MM.1S (cell line): Measurements from ENCODE around the gene KRT6C.

Experiments used
- DNase-seq: peaks from one replicate; pipeline ENCODE4 v3.0.0-alpha.2; 2015
- H2AFZ ChIP-seq: fragments of 300-600 bp; sonication (generic); 2 replicates; pipeline ENCODE4 v1.6.0; 2016; ENCODE audit warnings: antibody characterized with exemption, low read length
- H3F3A ChIP-seq: fragments of 300-600 bp; sonication (generic); 2 replicates; pipeline ENCODE4 v1.6.1; 2016; ENCODE audit warnings: mild to moderate bottlenecking, antibody characterized with exemption, low read length, moderate library complexity, mixed read lengths; ENCODE audit not compliant: insufficient read depth
- H3K27ac ChIP-seq: fragments of 300-600 bp; sonication (generic); 2 replicates; pipeline ENCODE4 v1.5.1; 2016; ENCODE audit warnings: mild to moderate bottlenecking, low read length
- H3K27me3 ChIP-seq: fragments of 300-600 bp; sonication (generic); replicated peaks from 2 replicates; pipeline ENCODE4 v1.6.0; 2016; ENCODE audit warnings: low read length; ENCODE audit not compliant: insufficient read depth
- H3K36me3 ChIP-seq: fragments of 300-600 bp; sonication (generic); replicated peaks from 2 replicates; pipeline ENCODE4 v1.6.1; 2016; ENCODE audit warnings: mild to moderate bottlenecking, low read length, mixed read lengths; ENCODE audit not compliant: insufficient read depth
- H3K4me1 ChIP-seq: fragments of 300-600 bp; sonication (generic); 2 replicates; pipeline ENCODE4 v1.6.1; 2016; ENCODE audit warnings: low read length, mixed read lengths
- H3K4me2 ChIP-seq: fragments of 300-600 bp; sonication (generic); 2 replicates; pipeline ENCODE4 v1.6.0; 2016; ENCODE audit warnings: low read depth, low read length
- H3K4me3 ChIP-seq: fragments of 300-600 bp; sonication (generic); 2 replicates; pipeline ENCODE4 v1.5.1; 2016; ENCODE audit warnings: low read length, mixed read lengths
- H3K79me2 ChIP-seq: fragments of 300-600 bp; sonication (generic); 2 replicates; pipeline ENCODE4 v1.6.1; 2016; ENCODE audit warnings: mixed run types, low read length, mixed read lengths
- H3K9ac ChIP-seq: fragments of 300-600 bp; sonication (generic); 2 replicates; pipeline ENCODE4 v1.6.1; 2016; ENCODE audit warnings: low read length, mixed read lengths
- H3K9me2 ChIP-seq: fragments of 300-600 bp; sonication (generic); replicated peaks from 2 replicates; pipeline ENCODE4 v1.6.1; 2016; ENCODE audit warnings: mild to moderate bottlenecking, low read length, mixed read lengths; ENCODE audit not compliant: insufficient read depth
- H3K9me3 ChIP-seq: fragments of 300-600 bp; sonication (generic); replicated peaks from 2 replicates; pipeline ENCODE4 v1.6.1; 2016; ENCODE audit warnings: mild to moderate bottlenecking, low read length, mixed read lengths; ENCODE audit not compliant: insufficient read depth
- H4K20me1 ChIP-seq: fragments of 300-600 bp; sonication (generic); 2 replicates; pipeline ENCODE4 v1.6.1; 2016; ENCODE audit warnings: mild to moderate bottlenecking, low read length, moderate library complexity, mixed read lengths; ENCODE audit not compliant: insufficient read depth
- CTCF ChIP-seq: fragments of 300-600 bp; sonication (generic); IDR thresholded peaks from 2 replicates; pipeline ENCODE4 v1.5.1; 2016; ENCODE audit warnings: antibody characterized with exemption, low read length, mixed read lengths
- EZH2 ChIP-seq: fragments of 300-600 bp; sonication (generic); optimal IDR thresholded peaks from 2 replicates; pipeline ENCODE3; 2017; ENCODE audit warnings: low read depth, mild to moderate bottlenecking, antibody characterized with exemption, low read length, mixed read lengths
- EZH2phosphoT487 ChIP-seq: fragments of 300-600 bp; sonication (generic); IDR thresholded peaks from 2 replicates; pipeline ENCODE4 v1.6.1; 2018; ENCODE audit warnings: antibody characterized with exemption, low read length

KRT6C gene

DNA sequence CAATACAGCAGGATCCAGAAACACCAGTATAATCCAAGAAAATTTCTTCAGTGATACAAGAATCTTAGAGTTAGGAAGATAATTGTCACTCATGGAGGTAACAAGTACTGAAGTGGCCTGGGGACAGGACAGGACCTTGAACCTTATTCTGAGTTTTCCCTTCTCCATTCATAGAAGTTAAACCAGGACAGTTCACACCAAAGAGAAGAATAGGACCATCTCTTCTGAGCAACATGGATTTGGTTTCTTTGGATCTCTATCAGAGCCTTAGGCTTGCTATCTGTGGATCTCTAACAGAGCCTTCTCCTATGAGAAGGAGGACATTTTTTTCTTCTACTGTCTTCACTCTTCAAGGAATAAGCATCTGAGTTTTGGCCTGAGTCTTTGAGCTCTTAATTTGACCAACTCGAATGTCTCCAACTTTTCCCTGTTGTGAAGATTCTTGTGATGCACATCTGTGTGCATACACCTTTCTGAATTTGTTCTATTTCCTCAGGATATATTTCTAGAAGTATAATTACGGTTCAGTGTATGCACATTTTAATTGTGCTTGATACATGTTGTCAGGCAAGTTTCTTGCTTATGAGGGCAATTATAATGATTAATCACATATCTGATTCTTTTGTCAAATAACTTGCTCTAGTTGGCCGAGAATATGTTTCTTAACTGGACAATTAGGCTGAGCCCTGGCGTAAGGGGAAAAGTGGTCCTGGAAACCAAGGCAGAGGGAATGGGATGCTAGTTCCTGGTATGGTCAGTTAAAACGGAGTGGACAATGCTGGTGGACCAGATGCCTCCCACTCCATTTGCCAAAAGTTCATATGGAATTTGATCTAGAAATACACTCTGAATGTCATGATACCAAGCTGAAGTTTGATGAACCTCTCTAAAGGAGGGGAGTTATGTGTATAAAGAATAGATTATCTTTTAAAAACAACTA, 12.8 kb upstream of the KRT6C start:
- H3F3A ChIP-seq = no peaks in the 10 kb centered on the region
- no peak overlapping the region for H3K9ac ChIP-seq
- no peak for DNase-seq
- no peaks in the 10 kb centered on the region for H3K4me1 ChIP-seq
- no peak overlapping the region for H3K4me2 ChIP-seq
- no peaks in the 10 kb centered on the region for H3K9me3 ChIP-seq
- H3K27ac ChIP-seq = no peak overlapping the region
- H2AFZ ChIP-seq = no peak overlapping the region
- H3K4me3 ChIP-seq = no peak overlapping the region
- H3K36me3 ChIP-seq = no peaks in the 10 kb centered on the region
- no peak for TF ChIP-seq CTCF
- TF ChIP-seq EZH2phosphoT487 = no peak
- TF ChIP-seq EZH2 = no peak
- H4K20me1 ChIP-seq = no peaks in the 10 kb centered on the region
- no peaks in the 10 kb centered on the region for H3K9me2 ChIP-seq
- no peaks in the 10 kb centered on the region for H3K79me2 ChIP-seq
- peaks cover 16% of the 10 kb centered on the region for H3K27me3 ChIP-seq

- Histone ChIP-seq H3K4me3 (no peak overlapping the region), H3F3A (no peaks in the 10 kb centered on the region), H4K20me1 (no peaks in the 10 kb centered on the region), H2AFZ (no peak overlapping the region), H3K9ac (no peak overlapping the region), H3K36me3 (no peaks in the 10 kb centered on the region), H3K9me3 (no peaks in the 10 kb centered on the region), H3K79me2 (no peaks in the 10 kb centered on the region), H3K27ac (no peak overlapping the region), H3K4me1 (no peaks in the 10 kb centered on the region), H3K9me2 (no peaks in the 10 kb centered on the region), H3K27me3 (no peaks in the 10 kb centered on the region; the same call in 1 of the 2 replicates), H3K4me2 (no peak overlapping the region)
- no peak for DNase-seq
- no peak for TF ChIP-seq CTCF
- TF ChIP-seq EZH2phosphoT487 = no peak
- TF ChIP-seq EZH2 = no peak
These were observed 6.5 kb upstream of the KRT6C start for GRCh38 chr12:52480073-52480472.

GRCh38 chr12:52477651-52478050, 4.0 kb upstream of the KRT6C start:
- no peaks in the 10 kb centered on the region for H3K9me3 ChIP-seq
- no peak for DNase-seq
- no peak overlapping the region for H3K4me3 ChIP-seq
- no peak for TF ChIP-seq EZH2phosphoT487
- no peak for TF ChIP-seq CTCF
- no peaks in the 10 kb centered on the region for H3K9me2 ChIP-seq
- no peaks in the 10 kb centered on the region for H3K79me2 ChIP-seq
- H3K4me2 ChIP-seq = no peak overlapping the region
- no peaks in the 10 kb centered on the region for H3K36me3 ChIP-seq
- no peaks in the 10 kb centered on the region for H3K4me1 ChIP-seq
- no peak overlapping the region for H3K27ac ChIP-seq
- H2AFZ ChIP-seq = no peak overlapping the region
- H4K20me1 ChIP-seq = no peaks in the 10 kb centered on the region
- no peaks in the 10 kb centered on the region; the same call in 1 of the 2 replicates for H3K27me3 ChIP-seq
- H3F3A ChIP-seq = no peaks in the 10 kb centered on the region
- H3K9ac ChIP-seq = no peak overlapping the region
